ENCODE measurements around the gene MBTPS1.

MBTPS1 gene

GRCh38 chr16:84116720-84117493 is at the start of gene MBTPS1:
Gene MBTPS1, minus strand, starts transcription at chr16:84116942. Its CDS starts 15,159 bp downstream, at chr16:84101783.
- peak; percentile 97 for ATAC-seq
- TF ChIP-seq TOX (CRISPR knock-in tag; IDR thresholded peaks at IDR 0.05; ENCODE audit: borderline replicate concordance) (no peak), TCF4 (CRISPR knock-in tag; IDR thresholded peaks at IDR 0.05; ENCODE audit: borderline replicate concordance) (no peak), ESRRG (CRISPR knock-in tag; IDR thresholded peaks at IDR 0.05) (no peak), ISL1 (CRISPR knock-in tag; IDR thresholded peaks at IDR 0.05) (no peak), OSR1 (CRISPR knock-in tag; IDR thresholded peaks at IDR 0.05) (no peak), CREB5 (CRISPR knock-in tag; IDR thresholded peaks at IDR 0.05; ENCODE audit: low read depth) (no peak), BACH2 (CRISPR knock-in tag; IDR thresholded peaks at IDR 0.05; ENCODE audit: borderline replicate concordance) (no peak)

GRCh38 chr16:84165746-84166145 is 49.0 kb upstream of the MBTPS1 start:
- ATAC-seq, result no peak
- TF ChIP-seq TOX (CRISPR knock-in tag; IDR thresholded peaks at IDR 0.05; ENCODE audit: borderline replicate concordance) (no peak), SNAI2 (CRISPR knock-in tag; IDR thresholded peaks at IDR 0.05) (no peak), BACH2 (CRISPR knock-in tag; IDR thresholded peaks at IDR 0.05; ENCODE audit: borderline replicate concordance) (no peak), ESRRG (CRISPR knock-in tag; IDR thresholded peaks at IDR 0.05) (no peak), ZFP3 (CRISPR knock-in tag; IDR thresholded peaks at IDR 0.05) (no peak), PATZ1 (CRISPR knock-in tag; IDR thresholded peaks at IDR 0.05; ENCODE audit: borderline replicate concordance) (no peak), TCF4 (CRISPR knock-in tag; IDR thresholded peaks at IDR 0.05; ENCODE audit: borderline replicate concordance) (no peak), OSR1 (CRISPR knock-in tag; IDR thresholded peaks at IDR 0.05) (no peak), CSDC2 (CRISPR knock-in tag; IDR thresholded peaks at IDR 0.05) (no peak), CREB5 (CRISPR knock-in tag; IDR thresholded peaks at IDR 0.05; ENCODE audit: low read depth) (no peak), ISL1 (CRISPR knock-in tag; IDR thresholded peaks at IDR 0.05) (no peak), GLIS3 (CRISPR knock-in tag; IDR thresholded peaks at IDR 0.05) (no peak), POU6F1 (CRISPR knock-in tag; IDR thresholded peaks at IDR 0.05; ENCODE audit: borderline replicate concordance, low read depth) (no peak), ZNF70 (CRISPR knock-in tag; IDR thresholded peaks at IDR 0.05) (no peak), RARB (CRISPR knock-in tag; IDR thresholded peaks at IDR 0.05) (no peak), PPARA (CRISPR knock-in tag; IDR thresholded peaks at IDR 0.05; ENCODE audit: borderline replicate concordance) (no peak), ZNF8 (CRISPR knock-in tag; IDR thresholded peaks at IDR 0.05) (no peak)

GRCh38 chr16:84161801-84162200 is 45.1 kb upstream of the MBTPS1 start:
- TF ChIP-seq TOX (CRISPR knock-in tag; IDR thresholded peaks at IDR 0.05; ENCODE audit: borderline replicate concordance), result no peak
- no peak for TF ChIP-seq PPARA (CRISPR knock-in tag; IDR thresholded peaks at IDR 0.05; ENCODE audit: borderline replicate concordance)
- no peak for TF ChIP-seq TSHZ2 (CRISPR knock-in tag; IDR thresholded peaks at IDR 0.05)
- TF ChIP-seq POU6F1 (CRISPR knock-in tag; IDR thresholded peaks at IDR 0.05; ENCODE audit: borderline replicate concordance, low read depth), result no peak
- TF ChIP-seq RARB (CRISPR knock-in tag; IDR thresholded peaks at IDR 0.05), result no peak
- TF ChIP-seq ISL1 (CRISPR knock-in tag; IDR thresholded peaks at IDR 0.05), result no peak
- no peak for ATAC-seq
